Subcutaneous adipose tissue (tissue), 4 donors: ENCODE data around the gene ITPKB. TPM values are rescaled to one million over a fixed set of nuclear protein-coding genes. Genes with fewer than 3 reads are reported as not detected.

Experiments used
- CTCF ChIP-seq: fragments of 450-650 bp; IDR thresholded peaks from one replicate; pipeline ENCODE4 v1.5.1; 2016; ENCODE audit warnings: low read depth, mild to moderate bottlenecking, control low read depth, antibody characterized with exemption, moderate library complexity
- total RNA-seq, 4 donors: library from RNA; depleted of rRNA; stranded (reverse); fragments of >200 nt; gene quantifications; one replicate each; pipeline ENCODE4 v1.1.0, GENCODE V29; 2016

The ITPKB gene
- total RNA-seq, result 10 to 100 TPM; 16.6 to 72.5 (median 28.1) TPM

DNA sequence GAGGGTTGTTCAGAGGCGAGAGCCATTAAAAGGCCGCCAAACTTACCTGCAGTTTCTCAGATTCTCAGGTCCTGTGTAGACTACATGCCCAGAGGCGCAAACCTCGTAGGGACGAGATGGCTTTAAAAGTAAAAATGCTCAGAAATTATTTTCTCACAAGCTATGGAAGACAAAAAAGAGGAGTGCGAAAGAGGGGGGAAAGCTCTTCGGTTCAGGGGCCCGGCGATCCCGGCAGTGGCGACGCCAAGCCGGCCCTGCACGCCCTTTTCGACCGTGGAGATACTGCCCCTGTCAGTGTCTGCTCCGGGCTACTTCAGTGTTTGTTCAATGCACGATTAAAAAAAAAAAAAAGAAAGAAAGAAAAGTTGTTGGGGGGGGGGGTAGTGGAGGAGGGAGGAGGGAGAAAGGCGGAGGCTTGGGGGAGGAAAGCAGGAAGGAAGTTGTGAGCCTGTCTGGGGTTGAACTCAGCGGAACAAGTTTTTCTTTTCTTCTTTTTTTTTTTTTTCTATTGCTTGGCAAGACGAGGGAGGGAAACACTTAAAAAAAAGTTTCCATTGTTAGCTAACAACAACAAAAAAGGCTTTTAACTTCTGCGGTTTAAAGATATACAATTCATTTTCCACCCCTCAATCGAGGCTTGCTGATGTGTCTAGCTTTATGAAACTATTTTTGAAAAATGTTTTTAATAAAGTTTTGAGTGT lies at the start of gene ITPKB:
TSS of gene ITPKB (minus strand) at position 288 of the 701 bp plus-strand sequence. CDS start 1,824 bp downstream, outside the sequence.
- TF ChIP-seq CTCF, result no peak

GRCh38 chr1:226787638-226788037 lies 48.6 kb upstream of the ITPKB start:
- no peak for TF ChIP-seq CTCF

- TF ChIP-seq CTCF, result no peak
Measured at GRCh38 chr1:226787071-226787470, 48.0 kb upstream of the ITPKB start.

DNA sequence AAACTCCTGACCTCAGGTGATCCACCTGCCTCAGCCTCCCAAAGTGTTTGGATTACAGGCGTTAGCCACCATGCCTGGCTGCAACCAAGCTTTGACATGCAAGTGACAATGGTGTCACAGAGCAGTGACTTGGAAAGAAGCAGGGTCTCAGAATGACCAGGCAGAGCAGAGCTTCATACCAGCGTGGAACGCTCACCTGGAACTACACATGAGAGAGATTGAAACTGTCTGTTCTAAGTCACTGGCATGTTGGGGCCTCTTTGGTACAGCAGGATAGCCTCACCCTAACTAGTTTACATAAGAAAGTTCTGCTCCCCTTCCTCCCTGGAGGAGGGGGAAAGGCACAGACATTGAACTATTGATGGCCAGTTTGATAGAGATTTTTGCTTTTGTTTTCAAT lies 47.5 kb upstream of the ITPKB start:
- TF ChIP-seq CTCF, result no peak

DNA sequence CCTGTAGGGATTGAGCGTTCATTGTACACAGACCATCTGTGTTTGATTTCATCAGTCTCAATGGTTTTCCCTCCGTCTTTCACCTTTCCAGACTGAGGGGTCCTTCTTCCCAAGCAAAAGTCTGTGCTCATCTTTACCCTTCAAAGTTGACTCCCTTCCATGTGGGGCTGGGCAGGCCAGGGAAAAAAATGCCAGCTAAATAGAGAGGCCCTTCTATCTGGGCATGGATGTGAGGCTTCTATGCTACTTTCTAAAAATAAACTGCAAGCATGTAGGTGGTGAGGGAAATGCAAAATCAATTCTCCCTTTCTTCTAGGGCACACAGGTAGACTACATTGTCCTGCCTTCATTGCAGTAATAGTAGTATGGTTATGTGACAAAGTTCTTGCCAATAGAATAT lies 46.7 kb upstream of the ITPKB start:
- no peak for TF ChIP-seq CTCF

GRCh38 chr1:226784081-226785049 lies 45.3 kb upstream of the ITPKB start:
- TF ChIP-seq CTCF, result no peak
